Measurements from ENCODE around the gene SDK2. TPM values are rescaled to one million over a fixed set of nuclear protein-coding genes. Genes with fewer than 3 reads are reported as not detected.

SDK2 gene
- total and polyA plus RNA-seq, 8 donors: 0.04 to 0.31 (median 0.17) TPM

- FAIRE-seq: no peak
- DNase-seq: no peak
- H3K27ac ChIP-seq: no peak overlapping the region
- WGBS, 2 donors: 70 to 75% methylated on average over 17 of the region's 17 CpGs
- H3K4me1 ChIP-seq: no peaks in the 10 kb centered on the region
- ATAC-seq: no peak
- no peaks in the 10 kb centered on the region for H3K36me3 ChIP-seq
- no peaks in the 10 kb centered on the region for H3K9me3 ChIP-seq
- intact Hi-C loops (cut with DNase I): no loop called here
- H3K27me3 ChIP-seq: peaks cover 0 to 5% (median 0%) of the 10 kb centered on the region in 4 donors
- H3K4me3 ChIP-seq: no peak overlapping the region
- TF ChIP-seq CTCF (IDR thresholded peaks at IDR 0.05): no peak
Measured at GRCh38 chr17:73508931-73509605, 135.2 kb downstream of the SDK2 start.

- no peaks in the 10 kb centered on the region for H3K9me3 ChIP-seq
- no peak for FAIRE-seq
- no peak for DNase-seq
- no peak overlapping the region for H3K27ac ChIP-seq
- no peaks in the 10 kb centered on the region for H3K4me1 ChIP-seq
- TF ChIP-seq CTCF (IDR thresholded peaks at IDR 0.05): no peak
- no peaks in the 10 kb centered on the region for H3K36me3 ChIP-seq
- intact Hi-C loops (cut with DNase I): no loop called here
- no peak for ATAC-seq
- H3K4me3 ChIP-seq: no peak overlapping the region
- H3K27me3 ChIP-seq: peaks cover 0 to 3% (median 0%) of the 10 kb centered on the region in 4 donors
- 49 to 57% methylated on average over 19 of the region's 19 CpGs for WGBS, 2 donors
Measured at GRCh38 chr17:73508057-73508930, 136.0 kb downstream of the SDK2 start.

GRCh38 chr17:73506470-73507435 lies 137.5 kb downstream of the SDK2 start:
- intact Hi-C loops (cut with DNase I): no loop called here
- Histone ChIP-seq H3K36me3 (no peaks in the 10 kb centered on the region), H3K9me3 (no peaks in the 10 kb centered on the region), H3K4me3 (no peak overlapping the region), H3K4me1 (no peaks in the 10 kb centered on the region), H3K27me3 (no peaks in the 10 kb centered on the region), H3K27ac (no peak overlapping the region)
- DNase-seq (no peak), ATAC-seq (no peak), FAIRE-seq (no peak)
- no peak for TF ChIP-seq CTCF (IDR thresholded peaks at IDR 0.05)
- 72 to 76% methylated on average over 9 of the region's 9 CpGs for WGBS, 2 donors

- Histone ChIP-seq H3K9me3 (no peaks in the 10 kb centered on the region), H3K27me3 (no peaks in the 10 kb centered on the region), H3K27ac (no peak overlapping the region), H3K4me3 (no peak overlapping the region), H3K4me1 (no peaks in the 10 kb centered on the region), H3K36me3 (no peaks in the 10 kb centered on the region)
- DNase-seq (no peak), ATAC-seq (no peak), FAIRE-seq (no peak)
- no peak for TF ChIP-seq CTCF (IDR thresholded peaks at IDR 0.05)
- 28 to 35% methylated on average over 2 of the region's 2 CpGs for WGBS, 2 donors
- intact Hi-C loops (cut with DNase I): no loop called here
Measured at GRCh38 chr17:73503560-73503959, 140.7 kb downstream of the SDK2 start.
